ENCODE measurements around the gene SFXN3. TPM values are rescaled to one million over a fixed set of nuclear protein-coding genes. Genes with fewer than 3 reads are reported as not detected.

The SFXN3 gene
- total RNA-seq, 3 donors from 2014 or later (not counting 1 experiment from before 2014, with no cell fraction given): 59.7 to 74.5 (median 68.9) TPM

- Histone ChIP-seq H3K4me1 (ENCODE audit: control insufficient read depth, insufficient read depth, low read length) (peaks cover 9% of the 10 kb centered on the region), H3K36me3 (ENCODE audit: control insufficient read depth, insufficient read depth, low read length) (no peaks in the 10 kb centered on the region), H3K27ac (ENCODE audit: low read length) (no peak overlapping the region), H3K9me3 (ENCODE audit: control insufficient read depth, insufficient read depth, low read length) (no peaks in the 10 kb centered on the region), H3K4me3 (ENCODE audit: low read length) (no peak overlapping the region), H3K27me3 (ENCODE audit: control insufficient read depth, insufficient read depth, low read length) (peaks cover 34% of the 10 kb centered on the region)
- Mint-ChIP-seq H3K4me1 (peaks cover 8 to 15% of the 10 kb centered on the region in 2 donors), H3K4me3 (no peak overlapping the region), H3K36me3 (no peaks in the 10 kb centered on the region), H3K9me3 (no peaks in the 10 kb centered on the region), H3K27me3 (ENCODE audit: low read depth in 2 of 2) (peaks cover 33% of the 10 kb centered on the region in 2 donors), H3K27ac (no peak overlapping the region)
- no peak for TF ChIP-seq CTCF (IDR thresholded peaks at IDR 0.05)
- DNase-seq (no peak), ATAC-seq (no peak)
- intact Hi-C loops (cut with micrococcal nuclease): no loop called here
- WGBS (ENCODE audit: insufficient coverage): 97% methylated on average over 3 of the region's 3 CpGs
Measured at GRCh38 chr10:101052285-101052684, 21.3 kb downstream of the SFXN3 start.

GRCh38 chr10:101053516-101053915, 22.5 kb downstream of the SFXN3 start:
- no peak overlapping the region for H3K4me3 Mint-ChIP-seq
- no peaks in the 10 kb centered on the region for H3K36me3 Mint-ChIP-seq
- no peak overlapping the region for H3K27ac ChIP-seq (ENCODE audit: low read length)
- H3K4me1 ChIP-seq (ENCODE audit: control insufficient read depth, insufficient read depth, low read length): peaks cover 9% of the 10 kb centered on the region
- DNase-seq: no peak
- H3K27ac Mint-ChIP-seq: no peak overlapping the region
- H3K4me1 Mint-ChIP-seq: peaks cover 8 to 12% of the 10 kb centered on the region in 2 donors
- intact Hi-C loops (cut with micrococcal nuclease): no loop called here
- H3K9me3 ChIP-seq (ENCODE audit: control insufficient read depth, insufficient read depth, low read length): no peaks in the 10 kb centered on the region
- H3K27me3 ChIP-seq (ENCODE audit: control insufficient read depth, insufficient read depth, low read length): peaks cover 24% of the 10 kb centered on the region
- H3K4me3 ChIP-seq (ENCODE audit: low read length): no peak overlapping the region
- no peaks in the 10 kb centered on the region for H3K9me3 Mint-ChIP-seq
- no peak for TF ChIP-seq CTCF (IDR thresholded peaks at IDR 0.05)
- H3K36me3 ChIP-seq (ENCODE audit: control insufficient read depth, insufficient read depth, low read length): no peaks in the 10 kb centered on the region
- H3K27me3 Mint-ChIP-seq (ENCODE audit: low read depth in 2 of 2): peaks cover 20 to 26% of the 10 kb centered on the region in 2 donors
- ATAC-seq: no peak

DNA sequence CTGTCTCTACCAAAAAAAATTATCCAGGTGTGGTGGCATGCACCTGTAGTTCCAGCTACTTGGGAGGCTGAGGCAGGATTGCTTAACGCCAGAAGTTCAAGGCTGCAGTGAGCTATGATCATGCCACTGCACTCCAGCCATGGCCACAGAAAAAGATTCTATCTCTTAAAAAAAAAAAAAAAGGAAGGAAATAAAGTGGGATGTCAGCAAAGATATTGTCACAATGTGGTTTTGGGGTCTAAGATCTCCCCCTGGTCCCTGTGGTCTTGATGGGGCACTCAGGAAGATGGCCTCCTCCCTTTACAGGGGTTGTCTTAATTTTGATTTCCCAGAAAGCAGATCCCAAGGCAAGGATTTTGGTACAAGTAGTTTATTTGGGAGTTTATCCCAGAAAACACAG, 23.3 kb downstream of the SFXN3 start:
- DNase-seq: no peak
- peaks cover 7 to 8% of the 10 kb centered on the region in 2 donors for H3K4me1 Mint-ChIP-seq
- peaks cover 13 to 18% of the 10 kb centered on the region in 2 donors for H3K27me3 Mint-ChIP-seq (ENCODE audit: low read depth in 2 of 2)
- no peak for ATAC-seq
- no peak overlapping the region for H3K4me3 Mint-ChIP-seq
- Histone ChIP-seq H3K36me3 (ENCODE audit: control insufficient read depth, insufficient read depth, low read length) (no peaks in the 10 kb centered on the region), H3K9me3 (ENCODE audit: control insufficient read depth, insufficient read depth, low read length) (no peaks in the 10 kb centered on the region), H3K27ac (ENCODE audit: low read length) (no peak overlapping the region), H3K27me3 (ENCODE audit: control insufficient read depth, insufficient read depth, low read length) (peaks cover 16% of the 10 kb centered on the region), H3K4me3 (ENCODE audit: low read length) (no peak overlapping the region), H3K4me1 (ENCODE audit: control insufficient read depth, insufficient read depth, low read length) (peaks cover 9% of the 10 kb centered on the region)
- WGBS (ENCODE audit: insufficient coverage): 56% methylated on average over 1 of the region's 1 CpG
- no peak overlapping the region for H3K27ac Mint-ChIP-seq
- intact Hi-C loops (cut with micrococcal nuclease): no loop called here
- no peak for TF ChIP-seq CTCF (IDR thresholded peaks at IDR 0.05)
- H3K36me3 Mint-ChIP-seq: no peaks in the 10 kb centered on the region
- no peaks in the 10 kb centered on the region for H3K9me3 Mint-ChIP-seq

DNA sequence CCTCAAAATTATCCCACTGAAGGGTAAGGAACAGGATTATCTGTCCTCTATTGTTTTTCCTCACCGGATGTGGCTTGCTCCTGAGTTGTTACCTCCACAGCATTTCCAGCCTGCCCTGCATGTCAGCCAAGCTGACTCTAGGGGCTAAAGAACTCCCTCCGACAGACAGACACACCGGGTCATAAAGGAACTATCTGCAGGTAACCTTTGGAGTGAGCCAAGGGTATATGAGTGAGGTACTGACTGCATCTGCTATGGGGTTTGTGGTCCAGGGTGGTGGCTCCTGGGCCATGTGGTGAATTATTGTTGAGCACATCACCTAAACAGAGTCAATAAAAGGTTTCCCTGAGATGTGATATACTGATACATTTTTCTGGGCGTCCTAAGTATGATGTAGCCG, 23.8 kb downstream of the SFXN3 start:
- no peak overlapping the region for H3K27ac Mint-ChIP-seq
- peaks cover 9% of the 10 kb centered on the region for H3K4me1 ChIP-seq (ENCODE audit: control insufficient read depth, insufficient read depth, low read length)
- WGBS (ENCODE audit: insufficient coverage): 83% methylated on average over 5 of the region's 5 CpGs
- no peak overlapping the region for H3K27ac ChIP-seq (ENCODE audit: low read length)
- ATAC-seq: no peak
- H3K4me3 ChIP-seq (ENCODE audit: low read length): no peak overlapping the region
- intact Hi-C loops (cut with micrococcal nuclease): no loop called here
- H3K27me3 ChIP-seq (ENCODE audit: control insufficient read depth, insufficient read depth, low read length): peaks cover 10% of the 10 kb centered on the region
- H3K27me3 Mint-ChIP-seq (ENCODE audit: low read depth in 2 of 2): peaks cover 8 to 12% of the 10 kb centered on the region in 2 donors
- no peaks in the 10 kb centered on the region for H3K9me3 ChIP-seq (ENCODE audit: control insufficient read depth, insufficient read depth, low read length)
- no peaks in the 10 kb centered on the region for H3K36me3 Mint-ChIP-seq
- H3K9me3 Mint-ChIP-seq: no peaks in the 10 kb centered on the region
- peaks cover 11 to 12% of the 10 kb centered on the region in 2 donors for H3K4me1 Mint-ChIP-seq
- no peaks in the 10 kb centered on the region for H3K36me3 ChIP-seq (ENCODE audit: control insufficient read depth, insufficient read depth, low read length)
- H3K4me3 Mint-ChIP-seq: no peak overlapping the region
- TF ChIP-seq CTCF (IDR thresholded peaks at IDR 0.05): no peak
- DNase-seq: no peak
